HepG2 (cell line): ENCODE data around the gene IKZF3. TPM values are rescaled to one million over a fixed set of nuclear protein-coding genes. Genes with fewer than 3 reads are reported as not detected.

Experiments used
- ADNP ChIP-seq: sonication (generic); formaldehyde crosslinking; IDR thresholded peaks from 2 replicates; pipeline ENCODE4 v1.4.0; 2020; ENCODE audit warnings: missing genetic modification reagents
- CC2D1A ChIP-seq: sonication (generic); formaldehyde crosslinking; IDR thresholded peaks from 2 replicates; pipeline ENCODE4 v1.8.1; 2023; ENCODE audit warnings: mild to moderate bottlenecking, missing genetic modification reagents
- CEBPG ChIP-seq: IDR thresholded peaks from 2 replicates; pipeline ENCODE4 v1.6.1; 2016
- CENPT ChIP-seq: sonication (generic); formaldehyde crosslinking; IDR thresholded peaks from 2 replicates; pipeline ENCODE4 v1.8.0; 2022; ENCODE audit warnings: low read depth, mild to moderate bottlenecking, moderate library complexity, missing genetic modification reagents
- CREM ChIP-seq, 2 experiments: sonication (generic) in 1 of 2; formaldehyde crosslinking in 1 of 2; IDR thresholded peaks; 2 replicates each; pipeline versions ENCODE4 v1.4.0 to v1.6.1; 2016 to 2020; ENCODE audit warnings: antibody characterized with exemption in 1 of 2, mild to moderate bottlenecking in 1 of 2, missing genetic modification reagents in 1 of 2
- FLYWCH1 ChIP-seq: sonication (generic); formaldehyde crosslinking; IDR thresholded peaks from 2 replicates; pipeline ENCODE4 v1.8.1; 2023; ENCODE audit warnings: mild to moderate bottlenecking, missing genetic modification reagents
- HES4 ChIP-seq: sonication (generic); formaldehyde crosslinking; IDR thresholded peaks from 2 replicates; pipeline ENCODE4 v1.9.0; 2021; ENCODE audit warnings: mild to moderate bottlenecking, missing genetic modification reagents, borderline replicate concordance
- HINFP ChIP-seq: sonication (generic); formaldehyde crosslinking; IDR thresholded peaks from 2 replicates; pipeline ENCODE4 v1.4.0; 2020; ENCODE audit warnings: low read depth, mild to moderate bottlenecking, missing genetic modification reagents
- MAFG ChIP-seq: sonication (generic); formaldehyde crosslinking; IDR thresholded peaks from 2 replicates; pipeline ENCODE4 v1.5.1; 2020; ENCODE audit warnings: mild to moderate bottlenecking, missing genetic modification reagents
- NCOA2 ChIP-seq: sonication (generic); formaldehyde crosslinking; IDR thresholded peaks from 2 replicates; pipeline ENCODE4 v1.8.0; 2022; ENCODE audit warnings: inconsistent platforms
- REPIN1 ChIP-seq: sonication (generic); formaldehyde crosslinking; IDR thresholded peaks from 2 replicates; pipeline ENCODE4 v1.8.0; 2022; ENCODE audit warnings: missing genetic modification reagents, low read depth, mild to moderate bottlenecking, borderline replicate concordance
- RERE ChIP-seq: IDR thresholded peaks from 2 replicates; pipeline ENCODE4 v1.6.1; 2016; ENCODE audit warnings: low read depth, missing genetic modification reagents, missing compliant biosample characterization
- RNF2 ChIP-seq: fragments of 450-650 bp; conservative IDR thresholded peaks from 2 replicates; pipeline ENCODE4 v1.6.1; 2016; ENCODE audit warnings: low read depth
- SOX6 ChIP-seq, 2 experiments: fragments of 450-650 bp in 1 of 2; sonication (generic) in 1 of 2; formaldehyde crosslinking in 1 of 2; IDR thresholded peaks; 2 replicates each; pipeline versions ENCODE4 v1.4.0 to v1.6.1; 2017 to 2020; ENCODE audit warnings: antibody characterized with exemption in 1 of 2, mild to moderate bottlenecking in 1 of 2, missing genetic modification reagents in 1 of 2
- STAT5B ChIP-seq: sonication (generic); formaldehyde crosslinking; IDR thresholded peaks from 2 replicates; pipeline ENCODE4 v1.4.0; 2020; ENCODE audit warnings: missing genetic modification reagents
- ZBTB33 ChIP-seq: sonication (generic); formaldehyde crosslinking; IDR thresholded peaks from 2 replicates; pipeline ENCODE4 v1.4.0; 2020; ENCODE audit warnings: missing genetic modification reagents
- ZNF207 ChIP-seq: fragments of 450-650 bp; IDR thresholded peaks from 2 replicates; pipeline ENCODE4 v1.6.1; 2016; ENCODE audit warnings: antibody characterized with exemption, borderline replicate concordance
- ZSCAN5A ChIP-seq: sonication (generic); formaldehyde crosslinking; IDR thresholded peaks from 2 replicates; pipeline ENCODE4 v1.8.0; 2022; ENCODE audit warnings: mild to moderate bottlenecking, missing genetic modification reagents, borderline replicate concordance
- polyA plus RNA-seq, 8 experiments: library from polyadenylated mRNA; depleted of rRNA in 3 of 8; stranded (reverse) in 7 of 8; unstranded in 1 of 8; fragments of >200 nt; fragmentation: Illumina TruSeq in 4 of 8; extraction: Trizol in 4 of 8; gene quantifications; 2 replicates each; pipeline versions ENCODE4 v1.2.1 to v1.2.3, GENCODE V29; 2011 to 2016; ENCODE audit warnings: low read depth in 4 of 8, missing spikeins in 1 of 8, mixed read lengths in 1 of 8; ENCODE audit not compliant: insufficient read depth in 1 of 8
- total RNA-seq, 5 experiments: library from RNA; depleted of rRNA; stranded (reverse); fragments of >200 nt; fragmentation: Illumina TruSeq; extraction: Trizol; gene quantifications; 2 replicates each; pipeline ENCODE4 v1.2.3, GENCODE V29; 2016; ENCODE audit warnings: low read depth in 1 of 5

The IKZF3 gene
- total and polyA plus RNA-seq, 2 of the 13 experiments (the other 11 are each of a cell fraction or from before 2014, with no cell fraction given), result not detected

GRCh38 chr17:39738983-39739884 lies 124.9 kb downstream of the IKZF3 start (continued):
- no peak for TF ChIP-seq CC2D1A
- no peak for TF ChIP-seq FLYWCH1 (CRISPR knock-in tag)
- peak; percentile 79 for TF ChIP-seq HES4 (CRISPR knock-in tag)
- peak; percentile 85; the same call in 1 of the 2 replicates for TF ChIP-seq STAT5B (CRISPR knock-in tag)
- peak; percentile 13; the same call in 1 of the 2 replicates for TF ChIP-seq RERE (CRISPR knock-in tag)
- TF ChIP-seq ZSCAN5A (CRISPR knock-in tag), result no peak
- 0 out of 2 replicates have a peak, but pooled peaks have one; percentile 43 for TF ChIP-seq ZBTB33 (CRISPR knock-in tag)
- TF ChIP-seq SOX6 (IDR thresholded peaks at IDR 0.05), result no peak
- TF ChIP-seq SOX6 (CRISPR knock-in tag; IDR thresholded peaks at IDR 0.05), result peak; percentile 85
- no peak for TF ChIP-seq CENPT (CRISPR knock-in tag)
- no peak for TF ChIP-seq MAFG (CRISPR knock-in tag)
- TF ChIP-seq HINFP, result no peak
- peak; percentile 77 for TF ChIP-seq NCOA2
- TF ChIP-seq REPIN1 (CRISPR knock-in tag), result peak; percentile 60; the same call in 1 of the 2 replicates
- TF ChIP-seq CREM (IDR thresholded peaks at IDR 0.05), result peak; percentile 60
- no peak for TF ChIP-seq CREM (CRISPR knock-in tag; IDR thresholded peaks at IDR 0.05)
- TF ChIP-seq RNF2, result no peak
- no peak for TF ChIP-seq ZNF207
- peak; percentile 15; the same call in 1 of the 2 replicates for TF ChIP-seq CEBPG (CRISPR knock-in tag)
- TF ChIP-seq ADNP (CRISPR knock-in tag), result no peak
